ENCODE results near the gene MYO18B. TPM values are rescaled to one million over a fixed set of nuclear protein-coding genes. Genes with fewer than 3 reads are reported as not detected.

Gene MYO18B
- total RNA-seq, 1 experiment from 2014 or later: not detected

GRCh38 chr22:25895678-25896077 is 153.7 kb downstream of the MYO18B start:
- no peaks in the 10 kb centered on the region for H3K36me3 ChIP-seq (ENCODE audit: low read depth, low read length)
- no peak overlapping the region for H3K4me3 ChIP-seq (ENCODE audit: low read length)
- no peak overlapping the region for H3K27ac ChIP-seq (ENCODE audit: low read length)
- DNase-seq (no peak), ATAC-seq (no peak)
- no peak overlapping the region for H2AFZ ChIP-seq (ENCODE audit: low read length)
- no peaks in the 10 kb centered on the region for H3K9me3 ChIP-seq (ENCODE audit: low read length)
- H3K79me2 ChIP-seq (ENCODE audit: low read length): no peaks in the 10 kb centered on the region
- H3K9me2 ChIP-seq (replicated peaks; ENCODE audit: low read length): no peaks in the 10 kb centered on the region
- H4K20me1 ChIP-seq (ENCODE audit: low read length): no peaks in the 10 kb centered on the region
- no peak overlapping the region for H3K4me2 ChIP-seq (ENCODE audit: low read length)
- no peak overlapping the region for H3K9ac ChIP-seq (ENCODE audit: low read length)
- TF ChIP-seq EZH2 (IDR thresholded peaks at IDR 0.05; ENCODE audit: low read length, unreplicated experiment) (no peak), EZH2phosphoT487 (IDR thresholded peaks at IDR 0.05; ENCODE audit: borderline replicate concordance, low read length) (no peak), CTCF (conservative IDR thresholded peaks at IDR 0.05; ENCODE audit: low read depth, low read length) (no peak)
- no peaks in the 10 kb centered on the region for H3K27me3 ChIP-seq (ENCODE audit: low read length)
- intact Hi-C loops (cut with micrococcal nuclease): no loop called here
- CTCF ChIA-PET: no interaction called here
- no peaks in the 10 kb centered on the region for H3F3A ChIP-seq (ENCODE audit: low read length, unreplicated experiment)
- H3K4me1 ChIP-seq (ENCODE audit: insufficient read depth, low read length): no peaks in the 10 kb centered on the region
- POLR2A ChIA-PET (ENCODE audit: unreplicated experiment): no interaction called here
- no TSS peak for BruUV-seq (replicated peaks)

- no peaks in the 10 kb centered on the region for H3K9me2 ChIP-seq (replicated peaks; ENCODE audit: low read length)
- intact Hi-C loops (cut with micrococcal nuclease): no loop called here
- no peaks in the 10 kb centered on the region for H3K79me2 ChIP-seq (ENCODE audit: low read length)
- no peak overlapping the region for H3K9ac ChIP-seq (ENCODE audit: low read length)
- H3K9me3 ChIP-seq (ENCODE audit: low read length): no peaks in the 10 kb centered on the region
- ChIA-PET POLR2A (ENCODE audit: unreplicated experiment) (no interaction called here), CTCF (no interaction called here)
- no TSS peak for BruUV-seq (replicated peaks)
- no peak overlapping the region for H3K4me2 ChIP-seq (ENCODE audit: low read length)
- H3K4me1 ChIP-seq (ENCODE audit: insufficient read depth, low read length): no peaks in the 10 kb centered on the region
- no peak for TF ChIP-seq CTCF (conservative IDR thresholded peaks at IDR 0.05; ENCODE audit: low read depth, low read length)
- TF ChIP-seq EZH2 (IDR thresholded peaks at IDR 0.05; ENCODE audit: low read length, unreplicated experiment): no peak
- no peak for TF ChIP-seq EZH2phosphoT487 (IDR thresholded peaks at IDR 0.05; ENCODE audit: borderline replicate concordance, low read length)
- no peak overlapping the region for H2AFZ ChIP-seq (ENCODE audit: low read length)
- no peaks in the 10 kb centered on the region for H3K27me3 ChIP-seq (ENCODE audit: low read length)
- H4K20me1 ChIP-seq (ENCODE audit: low read length): no peaks in the 10 kb centered on the region
- H3K27ac ChIP-seq (ENCODE audit: low read length): no peak overlapping the region
- H3K36me3 ChIP-seq (ENCODE audit: low read depth, low read length): no peaks in the 10 kb centered on the region
- no peak overlapping the region for H3K4me3 ChIP-seq (ENCODE audit: low read length)
- ATAC-seq (no peak), DNase-seq (no peak)
- H3F3A ChIP-seq (ENCODE audit: low read length, unreplicated experiment): no peaks in the 10 kb centered on the region
Observed at GRCh38 chr22:25896098-25896497, 154.1 kb downstream of the MYO18B start.

GRCh38 chr22:25896592-25896991 is 154.6 kb downstream of the MYO18B start:
- CTCF ChIA-PET: no interaction called here
- ATAC-seq: no peak
- Histone ChIP-seq H3K36me3 (ENCODE audit: low read depth, low read length) (no peaks in the 10 kb centered on the region), H3K4me2 (ENCODE audit: low read length) (no peak overlapping the region), H3K27ac (ENCODE audit: low read length) (no peak overlapping the region), H4K20me1 (ENCODE audit: low read length) (no peaks in the 10 kb centered on the region), H3K4me1 (ENCODE audit: insufficient read depth, low read length) (no peaks in the 10 kb centered on the region), H2AFZ (ENCODE audit: low read length) (no peak overlapping the region), H3K79me2 (ENCODE audit: low read length) (no peaks in the 10 kb centered on the region), H3K9me3 (ENCODE audit: low read length) (no peaks in the 10 kb centered on the region), H3K9me2 (replicated peaks; ENCODE audit: low read length) (no peaks in the 10 kb centered on the region), H3F3A (ENCODE audit: low read length, unreplicated experiment) (no peaks in the 10 kb centered on the region), H3K9ac (ENCODE audit: low read length) (no peak overlapping the region), H3K27me3 (ENCODE audit: low read length) (no peaks in the 10 kb centered on the region), H3K4me3 (ENCODE audit: low read length) (no peak overlapping the region)
- no TSS peak for BruUV-seq (replicated peaks)
- no peak for DNase-seq
- POLR2A ChIA-PET (ENCODE audit: unreplicated experiment): no interaction called here
- TF ChIP-seq EZH2 (IDR thresholded peaks at IDR 0.05; ENCODE audit: low read length, unreplicated experiment) (no peak), EZH2phosphoT487 (IDR thresholded peaks at IDR 0.05; ENCODE audit: borderline replicate concordance, low read length) (no peak), CTCF (conservative IDR thresholded peaks at IDR 0.05; ENCODE audit: low read depth, low read length) (no peak)
- intact Hi-C loops (cut with micrococcal nuclease): no loop called here

Data from PC-3 (cell line).